Stimulated activated CD4-positive, alpha-beta T cell treated with anti-CD3 and anti-CD28 coated beads, Interleukin-15, amount 100 ng/mL, for 1 hour (primary cell): ENCODE measurements around the gene ARMC8.

Experiments used
- DNase-seq, 2 donors: peaks; one replicate each; pipeline ENCODE4 v3.0.0-alpha.2; 2020; ENCODE audit warnings: low read depth in 1 of 2, low spot score in 1 of 2

Gene ARMC8

GRCh38 chr3:138199851-138200250 lies 12.8 kb downstream of the ARMC8 start:
- DNase-seq, result no peak

DNA sequence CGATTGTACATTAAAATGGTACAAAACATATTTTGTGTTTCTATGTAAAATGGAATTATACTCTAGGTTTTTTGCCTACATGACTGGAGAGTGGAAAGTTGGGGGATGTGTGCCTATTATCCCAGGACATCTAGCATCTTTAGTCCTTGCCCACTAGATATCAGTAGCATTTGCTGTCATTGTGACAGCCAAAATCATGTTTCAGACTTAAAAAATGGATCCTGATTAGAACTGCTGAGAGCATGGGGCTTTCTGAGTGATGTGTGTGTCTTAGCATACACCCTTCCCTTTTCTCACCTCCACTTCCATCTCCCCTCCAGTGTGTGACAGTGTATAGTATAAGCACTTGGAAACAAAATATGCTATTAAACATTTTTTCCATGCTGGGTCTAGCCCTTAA lies 13.3 kb downstream of the ARMC8 start:
- DNase-seq, result no peak

- DNase-seq, result no peak
Observed at GRCh38 chr3:138202945-138203701, 16.0 kb downstream of the ARMC8 start.

DNA sequence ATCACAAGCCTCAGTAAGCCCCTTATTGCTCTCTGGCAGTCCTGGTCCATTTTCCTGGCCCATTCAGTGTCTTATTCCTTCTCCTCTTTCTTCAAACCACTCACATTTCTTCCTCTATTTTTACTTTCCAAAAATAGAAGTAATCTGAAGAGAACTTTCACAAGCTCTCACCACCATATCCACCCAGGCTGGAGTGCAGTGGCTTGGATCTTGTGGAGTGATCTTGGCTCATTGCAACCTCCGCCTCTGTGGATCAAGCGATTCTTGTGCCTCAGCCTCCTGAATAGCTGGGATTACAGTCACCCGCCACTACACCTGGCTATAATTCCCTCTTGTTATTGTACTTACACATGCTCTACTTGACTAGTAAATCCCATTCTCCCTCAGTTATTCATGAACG lies 16.8 kb downstream of the ARMC8 start:
- no peak for DNase-seq

- no peak for DNase-seq
Observed at GRCh38 chr3:138205527-138205926, 18.4 kb downstream of the ARMC8 start.

- DNase-seq, result no peak
Observed at GRCh38 chr3:138206196-138206595, 19.1 kb downstream of the ARMC8 start.

- DNase-seq, result no peak
Observed at GRCh38 chr3:138210528-138210927, 23.4 kb downstream of the ARMC8 start.

- no peak for DNase-seq
Observed at GRCh38 chr3:138213398-138214085, 26.4 kb downstream of the ARMC8 start.

GRCh38 chr3:138219255-138219654 lies 32.2 kb downstream of the ARMC8 start:
- no peak for DNase-seq

- no peak for DNase-seq
Observed at GRCh38 chr3:138220242-138220641, 33.1 kb downstream of the ARMC8 start.

DNA sequence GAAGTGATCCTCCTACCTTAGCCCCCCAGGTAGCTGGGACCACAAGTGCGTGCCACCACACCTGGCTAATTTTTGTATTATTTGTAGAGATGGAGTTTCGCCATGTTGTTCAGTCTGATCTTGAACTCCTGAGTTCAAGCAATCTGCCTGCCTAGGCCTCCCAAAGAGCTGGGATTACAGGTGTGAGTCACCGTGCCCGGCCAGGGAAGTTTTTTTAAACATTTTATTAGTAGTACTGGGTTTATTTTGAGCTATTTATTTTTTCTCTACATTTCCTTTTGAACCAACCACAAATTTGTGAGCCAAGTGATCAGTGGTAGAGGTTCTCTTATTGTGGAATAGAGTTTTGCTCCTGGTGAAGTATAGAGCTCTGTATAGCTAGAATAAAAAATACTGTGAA lies 33.7 kb downstream of the ARMC8 start:
- no peak for DNase-seq

- DNase-seq, result no peak
Observed at GRCh38 chr3:138222131-138222941, 35.2 kb downstream of the ARMC8 start.

DNA sequence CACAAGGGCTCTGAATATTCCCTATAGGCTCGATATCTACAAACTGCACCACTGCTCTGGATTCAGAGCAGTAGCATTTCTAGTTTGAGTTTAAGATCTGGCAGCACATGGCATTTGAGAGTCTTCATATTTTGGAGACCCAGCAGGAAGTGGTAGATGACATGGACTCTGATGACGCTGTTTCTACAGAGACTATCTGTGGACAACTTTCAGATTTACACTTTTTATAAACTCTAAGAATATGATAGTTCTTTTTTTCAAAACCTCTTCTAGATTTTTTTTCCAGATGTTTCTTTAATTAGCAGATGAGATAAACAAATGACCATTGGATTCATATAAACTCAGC lies 35.8 kb downstream of the ARMC8 start:
- DNase-seq, result no peak

DNA sequence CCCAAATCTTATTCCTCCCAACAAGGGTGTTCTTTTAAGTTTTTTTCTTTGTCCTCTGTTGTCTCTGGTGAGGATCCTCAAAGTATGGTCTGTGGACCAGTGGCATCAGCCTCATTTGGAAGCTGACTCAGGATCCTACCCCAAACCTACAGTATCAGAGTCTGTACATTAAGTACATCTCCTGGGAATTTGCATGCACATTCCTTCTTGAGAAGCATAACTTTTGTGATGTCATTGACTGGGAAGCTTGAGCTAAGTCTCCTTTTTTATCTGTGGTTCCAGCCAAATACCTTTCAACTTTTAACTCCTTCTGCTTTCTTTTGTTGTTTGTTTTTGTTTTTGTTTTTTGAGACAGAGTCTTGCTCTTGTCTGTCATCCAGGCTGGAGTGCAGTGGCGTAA lies 40.5 kb downstream of the ARMC8 start:
- no peak for DNase-seq

- DNase-seq, result no peak
Observed at GRCh38 chr3:138230525-138230924, 43.4 kb downstream of the ARMC8 start.

DNA sequence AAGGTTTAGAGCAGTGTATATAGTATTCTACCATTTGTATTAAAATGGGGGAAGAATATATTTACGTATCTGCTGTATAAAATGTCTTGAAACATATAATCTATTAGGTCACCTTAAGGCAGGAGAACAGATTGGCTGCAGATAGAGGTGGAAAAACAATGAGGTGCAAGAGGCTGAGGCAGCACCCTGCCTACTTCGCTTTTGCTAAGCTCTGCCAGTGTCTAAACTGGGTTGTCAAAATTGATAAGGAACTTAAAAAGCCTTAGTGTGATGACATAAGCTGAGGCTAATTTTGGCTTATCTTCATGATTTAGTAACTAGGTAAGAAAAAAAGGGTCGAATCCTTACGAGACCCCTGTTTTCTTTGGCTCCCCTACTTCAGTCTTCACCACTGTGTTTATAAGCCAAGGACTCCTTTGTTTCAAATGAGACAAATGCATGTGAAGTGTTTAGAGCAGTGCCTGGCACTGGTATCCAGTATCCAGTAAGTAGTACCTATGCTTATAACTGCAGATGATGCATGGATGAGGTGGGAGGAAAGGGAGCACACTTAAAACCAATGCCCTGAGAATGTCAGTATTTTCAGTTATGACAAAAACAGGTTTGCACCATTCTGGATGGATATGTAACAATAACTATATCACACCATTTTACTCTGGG lies 45.7 kb downstream of the ARMC8 start:
- no peak for DNase-seq

GRCh38 chr3:138234401-138235179 lies 47.5 kb downstream of the ARMC8 start:
- DNase-seq, result no peak

DNA sequence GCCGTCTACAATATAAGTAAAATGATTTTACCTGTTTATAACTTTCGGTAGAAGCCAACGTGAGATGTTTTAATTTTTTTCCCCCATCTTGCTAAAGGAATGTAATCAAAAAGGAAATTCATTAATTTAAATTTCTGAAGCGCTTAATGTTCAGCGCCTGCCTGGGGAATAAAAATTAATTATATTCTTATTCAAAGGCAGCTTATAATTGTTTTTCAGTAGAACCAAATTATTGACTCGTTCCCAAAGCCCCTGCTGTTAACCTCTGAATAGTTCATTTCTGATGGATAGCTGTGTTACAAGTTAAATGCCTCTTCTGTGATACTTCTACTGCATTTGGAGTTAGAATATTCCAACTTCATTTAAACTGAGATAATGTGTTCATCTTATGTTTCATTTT lies 51.6 kb downstream of the ARMC8 start:
- no peak for DNase-seq

GRCh38 chr3:138241061-138241460 lies 54.0 kb downstream of the ARMC8 start:
- no peak for DNase-seq

DNA sequence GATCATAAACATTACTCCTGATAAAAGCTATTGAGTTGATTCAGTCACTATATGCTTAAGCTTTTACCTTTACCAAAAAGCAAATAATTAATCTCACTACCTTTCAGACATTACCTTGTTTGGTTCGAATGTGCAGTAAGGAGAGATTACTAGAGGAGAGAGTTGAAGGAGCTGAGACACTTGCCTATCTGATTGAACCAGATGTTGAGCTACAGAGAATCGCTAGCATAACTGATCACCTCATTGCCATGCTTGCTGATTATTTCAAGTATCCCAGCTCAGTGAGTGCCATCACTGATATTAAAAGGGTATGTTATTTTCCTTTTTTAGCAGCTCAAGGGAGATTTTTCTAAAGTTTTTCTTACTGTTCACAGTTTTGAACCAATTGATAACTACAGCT lies 54.6 kb downstream of the ARMC8 start:
- no peak for DNase-seq

DNA sequence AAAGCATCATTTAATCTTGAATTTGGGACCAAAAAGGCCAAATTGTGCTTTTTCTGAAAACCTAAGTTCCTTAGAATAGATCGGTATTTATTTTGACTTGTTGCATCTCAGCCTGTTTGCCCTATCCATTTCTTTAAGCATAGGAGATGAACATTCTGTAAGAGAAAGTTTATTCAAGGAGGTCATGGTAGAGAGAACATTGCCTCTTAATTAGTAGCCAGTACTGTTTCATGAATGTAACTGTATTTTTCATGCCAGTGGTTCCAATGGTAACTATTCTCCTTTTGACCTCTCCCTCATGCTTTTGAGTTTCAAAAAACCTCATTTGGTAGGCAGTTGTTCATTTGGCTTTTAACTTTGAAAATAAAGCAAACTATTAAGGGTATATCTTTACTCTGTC lies 55.4 kb downstream of the ARMC8 start:
- DNase-seq, result no peak
